NCI-H1105 (cell line): ENCODE measurements around the gene ZFHX3.

Experiments
- DNase-seq: peaks from one replicate; lab custom pipeline; 2025; lab: John Stamatoyannopoulos, UW

Gene ZFHX3

DNA sequence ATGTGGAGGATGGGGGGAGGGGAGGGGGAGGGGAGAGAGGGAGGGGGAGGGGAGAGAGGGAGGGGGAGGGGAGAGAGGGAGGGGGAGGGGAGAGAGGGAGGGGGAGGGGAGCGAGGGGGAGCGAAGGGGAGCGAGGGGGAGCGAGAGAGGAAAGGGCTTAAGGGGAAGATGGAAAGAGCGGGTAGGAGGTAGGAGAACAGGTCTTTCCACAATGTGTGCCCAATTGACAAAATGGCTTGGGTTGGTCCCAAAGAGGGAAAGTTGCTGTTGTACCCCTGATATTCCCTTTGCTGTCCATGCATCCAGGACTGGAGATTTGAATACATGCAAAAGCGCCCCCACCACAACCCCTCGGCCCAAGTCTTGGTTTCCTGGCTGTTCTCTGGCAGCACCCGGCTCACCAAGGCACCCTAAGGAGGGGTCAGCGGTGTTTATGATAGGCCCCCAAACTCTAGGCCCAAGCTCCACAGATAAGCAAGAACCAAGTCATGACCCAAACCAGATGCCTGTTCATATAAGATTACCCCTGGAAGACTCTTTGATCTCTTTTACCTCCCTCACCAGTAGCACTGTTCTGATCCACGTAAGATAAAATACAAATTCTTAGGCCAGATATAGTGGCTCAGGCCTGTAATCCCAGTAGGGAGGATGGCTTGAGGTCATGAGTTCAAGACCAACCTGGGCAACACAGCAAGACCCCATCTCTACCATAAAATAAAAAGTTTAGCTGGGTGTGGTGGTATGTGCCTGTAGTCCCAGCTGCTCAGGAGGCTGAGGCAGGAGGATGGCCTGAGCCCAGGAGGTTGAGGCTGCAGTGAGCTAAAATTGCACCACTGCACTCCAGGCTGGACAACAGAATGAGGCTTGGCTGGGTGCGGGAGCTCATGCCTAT is 119.6 kb downstream of the ZFHX3 start:
- DNase-seq, result no peak

DNA sequence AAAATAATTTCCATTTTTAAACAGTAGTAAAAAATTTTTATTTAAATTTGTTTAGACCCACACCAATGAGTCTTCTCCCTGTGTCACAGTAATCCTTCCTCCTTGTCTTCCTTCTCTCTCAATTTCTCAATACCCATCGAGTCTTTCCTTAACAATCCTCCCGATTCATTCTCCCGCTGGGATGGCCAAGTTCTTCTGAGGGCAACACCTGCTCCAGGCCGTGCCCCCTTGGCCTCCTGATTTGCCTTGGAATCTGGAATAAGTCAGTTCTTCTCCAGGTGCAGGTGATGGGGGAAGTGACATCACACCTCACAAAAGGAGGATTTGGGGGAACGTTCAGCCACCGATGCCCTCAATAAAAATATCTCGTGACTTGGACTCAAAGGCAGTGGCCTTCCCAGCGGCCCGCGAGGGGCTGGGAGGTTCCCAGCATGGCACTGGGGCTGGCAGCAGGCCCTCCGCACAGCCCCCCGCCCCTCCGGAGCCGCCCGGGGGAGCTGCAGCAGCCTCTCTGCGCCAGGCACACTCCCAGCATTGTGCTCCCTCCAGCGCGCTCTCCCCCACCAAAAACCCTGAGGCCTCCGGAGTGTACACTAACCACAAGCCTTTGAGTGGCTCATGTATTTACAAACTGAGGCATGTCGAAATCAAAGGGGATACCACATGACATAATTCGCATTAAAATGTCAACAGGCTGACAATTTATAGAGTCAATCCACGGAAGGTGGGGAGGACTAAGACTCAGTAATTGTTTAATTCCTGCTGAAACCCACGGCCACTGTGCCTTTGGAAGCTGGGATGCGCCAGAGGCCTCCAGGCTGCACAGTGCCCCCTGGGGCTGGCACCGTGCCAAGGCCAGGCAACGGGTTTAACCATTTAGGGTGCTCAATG is 120.5 kb downstream of the ZFHX3 start:
- DNase-seq, result no peak

DNA sequence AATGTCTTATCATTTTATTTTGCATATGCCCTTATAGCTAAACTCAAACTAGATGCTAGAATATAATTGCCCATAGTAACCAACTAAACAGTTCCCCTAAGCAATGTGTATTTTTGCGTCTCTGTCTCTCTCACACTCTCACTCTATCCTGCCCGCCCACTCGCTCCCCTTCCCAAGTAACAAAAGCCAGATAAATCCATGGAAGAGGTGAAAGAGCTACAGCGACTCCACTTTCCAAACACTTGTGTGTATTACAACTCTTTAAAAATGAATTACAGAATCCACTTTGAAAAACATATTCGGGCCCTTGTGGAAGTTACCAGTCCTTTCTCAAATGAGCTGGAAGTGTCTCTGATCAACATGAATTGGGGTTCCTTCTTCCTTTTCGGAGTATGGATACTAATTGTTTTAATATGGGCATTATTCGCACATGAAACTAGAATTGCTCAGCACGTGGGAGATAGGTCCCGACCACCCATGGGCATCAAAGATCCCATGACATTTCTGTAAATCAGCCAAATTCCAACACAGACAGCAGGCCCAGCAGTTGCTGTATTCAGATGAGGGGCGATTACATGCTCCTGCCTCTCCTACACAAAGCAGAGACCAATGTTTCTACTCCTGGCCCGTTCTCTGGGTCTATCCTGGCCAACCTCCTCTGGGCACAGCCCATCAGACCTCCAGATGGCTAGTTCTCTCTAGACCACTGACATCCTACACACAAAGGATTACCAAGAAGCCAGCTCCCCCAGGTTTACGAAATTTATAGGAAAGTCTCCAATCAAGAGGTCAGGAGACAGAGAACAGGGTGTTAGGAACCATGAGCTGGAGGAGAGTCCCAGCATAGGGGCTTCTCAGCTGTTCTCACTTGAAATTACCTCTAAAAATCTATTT is 121.5 kb downstream of the ZFHX3 start:
- DNase-seq, result no peak

DNA sequence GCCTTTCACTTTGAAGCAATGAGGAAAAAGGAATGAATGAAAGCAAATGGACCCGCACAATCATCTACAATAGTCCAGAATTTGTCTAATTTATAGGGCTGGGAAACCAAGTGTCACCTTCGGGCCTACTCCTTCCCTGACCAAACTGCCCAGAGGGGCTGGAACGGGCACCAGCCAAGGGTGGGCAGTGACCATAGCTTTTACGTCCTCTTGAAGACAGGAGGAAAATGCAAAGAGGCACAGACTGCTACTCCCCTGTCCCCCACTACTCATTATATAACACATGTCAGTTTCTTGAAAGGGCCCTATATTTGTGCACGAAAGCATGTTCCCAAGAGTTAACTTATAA is 122.3 kb downstream of the ZFHX3 start:
- no peak for DNase-seq

DNA sequence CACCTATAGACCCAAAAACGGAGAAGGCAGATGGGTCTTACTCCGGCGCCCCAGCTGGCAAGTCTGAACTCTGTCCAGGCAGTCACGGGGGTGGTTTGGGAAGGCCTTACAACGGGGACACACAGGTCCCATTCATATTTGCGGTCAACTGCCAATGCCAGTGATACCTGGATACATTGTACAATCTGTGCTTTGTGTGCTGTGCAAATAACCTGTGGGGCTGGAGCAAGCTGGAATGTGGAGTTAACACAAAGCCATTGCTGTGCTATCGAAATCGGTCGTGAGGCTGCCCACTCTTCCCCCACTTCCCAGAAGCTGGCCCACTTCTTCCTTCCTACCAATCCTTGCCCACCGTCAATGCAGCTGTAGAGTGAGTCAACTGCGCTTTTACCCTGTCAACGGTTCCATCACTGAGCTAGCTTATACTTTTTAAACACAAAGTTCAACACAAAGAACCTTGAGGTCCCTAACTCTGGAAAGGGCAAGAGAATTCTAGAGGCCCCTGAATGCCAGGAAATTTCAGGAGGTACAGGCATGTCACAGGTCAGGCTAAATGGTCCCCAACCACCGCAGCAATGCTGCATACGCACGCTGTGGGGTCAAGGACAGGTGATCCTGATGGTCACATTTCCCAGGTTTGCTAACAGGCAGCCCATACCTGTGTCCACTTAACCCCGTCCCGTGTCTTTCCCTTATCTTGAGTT is 122.8 kb downstream of the ZFHX3 start:
- no peak for DNase-seq

DNA sequence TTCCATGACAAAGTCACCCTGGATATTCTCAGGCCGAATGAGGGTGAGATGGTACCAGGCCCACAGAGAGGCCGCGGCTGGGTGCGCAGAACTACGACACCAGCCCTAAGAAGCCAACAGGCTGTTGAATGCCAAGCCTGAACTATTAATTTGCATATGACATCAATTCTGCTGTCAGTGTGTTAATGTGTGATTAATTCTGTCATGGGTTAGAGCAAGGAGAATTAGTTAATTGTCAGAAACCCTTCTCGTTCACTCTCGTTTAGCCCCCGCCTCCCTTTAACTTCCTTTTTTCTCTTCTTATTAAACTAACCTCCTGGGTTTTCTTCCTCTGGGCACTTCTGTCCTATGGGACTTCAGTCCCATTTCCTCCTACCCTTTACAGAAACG is 123.4 kb downstream of the ZFHX3 start:
- DNase-seq, result no peak

DNA sequence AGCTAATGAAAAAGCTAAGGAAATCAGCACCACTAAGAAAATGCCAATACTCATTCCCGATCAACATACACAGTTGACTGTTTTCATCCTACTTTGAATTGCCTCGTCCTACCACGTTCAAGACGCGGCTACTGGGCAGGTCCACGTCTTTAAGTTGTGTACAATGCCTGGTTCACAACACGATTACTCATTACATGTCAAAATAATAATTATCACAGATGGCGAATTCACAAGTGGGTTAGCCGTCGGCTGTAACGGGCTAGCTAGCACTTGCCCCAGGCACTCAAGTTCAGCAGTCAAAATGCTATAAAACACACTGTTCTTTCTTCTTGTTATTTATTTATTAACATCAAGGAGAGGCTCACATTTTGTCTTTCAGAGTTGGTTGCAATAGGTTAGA is 124.2 kb downstream of the ZFHX3 start:
- DNase-seq, result peak; percentile 44

DNA sequence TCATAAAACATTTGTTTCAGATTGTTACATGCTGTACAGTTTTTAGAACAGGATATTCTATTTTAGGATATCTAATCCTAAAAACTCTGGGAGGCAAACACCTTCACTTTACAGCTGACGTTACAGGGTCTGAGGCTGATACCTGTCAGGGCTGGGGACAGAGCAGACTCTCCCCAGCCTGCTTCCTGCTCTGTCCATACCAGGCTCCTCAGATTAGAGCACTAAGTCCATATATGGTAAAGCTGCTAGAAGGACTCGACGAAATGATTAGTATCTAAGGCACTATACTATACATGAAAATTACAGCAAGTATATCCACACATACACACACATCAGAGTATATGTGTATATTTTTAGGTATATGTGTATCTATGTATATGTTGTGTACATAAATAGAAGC is 125.2 kb downstream of the ZFHX3 start:
- DNase-seq, result no peak

DNA sequence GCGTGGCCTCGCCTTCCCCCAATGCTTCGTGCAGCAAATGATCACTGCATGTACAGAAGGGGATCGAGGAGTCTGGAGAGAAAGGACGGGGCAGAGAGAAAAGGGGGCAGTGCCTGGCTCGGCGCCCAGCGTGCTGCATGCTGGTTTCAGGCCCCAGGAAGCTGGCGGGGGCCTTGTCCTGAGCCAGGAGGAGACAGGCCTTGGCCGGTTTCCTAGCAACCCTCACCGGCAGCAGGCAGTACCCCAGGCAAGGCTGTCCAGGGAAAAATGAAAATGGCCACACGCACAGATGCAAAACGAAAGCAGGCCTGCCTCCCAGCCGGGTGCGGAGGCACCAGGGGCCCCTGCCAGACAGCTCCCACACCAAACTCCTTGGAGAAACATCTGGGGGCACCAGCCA is 126.3 kb downstream of the ZFHX3 start:
- no peak for DNase-seq

DNA sequence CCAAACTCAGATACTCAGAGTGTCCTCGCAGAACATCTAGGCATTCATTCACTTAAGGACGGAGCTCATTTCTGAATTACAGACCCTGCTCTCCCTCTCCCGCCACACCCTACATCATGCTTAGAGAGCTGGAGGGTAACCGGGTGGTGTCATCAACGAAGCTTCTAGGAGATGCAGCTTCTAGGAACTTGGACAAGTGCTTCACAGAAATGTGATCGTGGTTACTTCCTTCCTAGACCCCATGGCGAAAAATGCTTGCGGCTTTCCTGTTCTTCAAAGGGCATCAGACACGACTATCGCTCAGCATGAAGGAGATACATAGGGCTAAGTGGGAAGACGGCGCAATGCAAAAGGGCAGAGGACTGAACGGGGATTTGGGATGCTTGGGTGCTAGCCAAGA is 126.8 kb downstream of the ZFHX3 start:
- DNase-seq, result no peak

DNA sequence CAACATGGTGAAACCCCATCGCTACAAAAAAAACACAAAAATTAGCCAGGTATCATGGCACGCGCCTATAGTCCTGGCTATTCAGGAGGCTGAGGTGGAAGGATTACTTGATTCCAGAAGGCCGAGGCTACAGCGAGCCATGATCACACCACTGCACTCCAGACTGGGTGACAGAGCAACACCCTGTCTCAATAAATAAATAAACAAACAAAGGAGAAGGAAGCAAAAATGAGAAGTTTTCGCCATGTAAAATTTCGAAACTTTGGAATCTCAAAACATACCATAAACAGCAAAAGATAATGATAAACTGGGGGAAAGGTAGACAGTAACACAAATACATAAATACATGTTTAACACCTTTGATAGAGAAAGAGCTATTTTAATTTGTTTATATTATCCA is 130.9 kb downstream of the ZFHX3 start:
- DNase-seq, result no peak

DNA sequence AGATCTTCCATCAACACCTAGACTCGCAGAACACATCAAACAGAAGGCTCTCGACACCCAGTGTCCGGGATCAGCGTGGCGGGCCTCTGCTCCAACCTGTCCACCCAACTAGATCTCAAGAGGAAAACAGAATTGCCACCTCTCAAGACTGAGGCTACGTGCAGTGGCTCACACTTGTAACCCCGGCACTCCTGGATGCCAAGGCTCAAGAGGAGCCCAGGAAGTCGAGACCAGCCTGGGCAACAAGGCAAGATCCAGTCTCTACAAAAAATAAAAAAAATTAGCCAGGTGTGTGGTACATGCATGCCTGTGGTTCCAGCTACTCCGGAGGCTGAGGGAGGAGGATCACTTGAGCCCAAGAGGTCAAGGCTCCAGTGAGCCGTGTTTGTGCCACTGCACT is 132.6 kb downstream of the ZFHX3 start:
- no peak for DNase-seq

DNA sequence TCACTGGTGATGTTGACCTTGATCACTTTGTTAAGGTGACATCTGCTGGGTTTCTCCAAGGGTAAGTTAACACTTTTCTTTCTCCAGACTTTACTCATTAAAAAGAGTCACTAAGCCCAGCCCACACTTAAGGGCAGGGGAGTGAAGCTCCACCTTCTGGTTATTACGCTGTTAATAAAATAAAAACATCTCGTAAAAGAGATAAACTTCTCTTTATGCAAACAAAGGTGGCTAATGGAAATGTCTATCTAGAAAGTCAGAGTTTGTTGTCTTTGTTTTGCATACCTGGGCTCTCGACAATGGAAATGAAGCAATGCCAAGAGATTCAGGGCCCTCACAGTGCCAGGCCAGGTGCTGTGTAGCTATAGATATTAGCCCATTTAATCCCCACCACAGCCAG is 134.4 kb downstream of the ZFHX3 start:
- DNase-seq, result no peak

DNA sequence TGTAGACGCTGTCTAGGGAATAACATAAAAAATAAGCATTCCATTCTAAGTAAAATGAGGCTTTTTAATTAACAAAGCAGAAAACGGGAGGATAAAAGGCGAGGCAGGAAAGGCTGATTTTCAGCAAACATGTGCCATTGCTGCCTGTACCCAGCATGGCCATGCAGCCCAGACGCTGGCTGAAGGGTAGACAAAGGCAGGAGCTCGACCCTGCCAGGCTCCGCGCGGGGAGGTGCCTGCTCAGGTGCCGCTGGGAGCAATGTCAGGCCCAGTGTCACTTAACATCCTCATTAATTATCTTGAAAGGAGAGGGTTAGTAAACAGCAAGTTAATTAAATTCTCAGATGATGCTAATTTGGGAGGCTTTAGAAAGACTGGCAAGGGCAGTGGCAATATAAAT is 136.0 kb downstream of the ZFHX3 start:
- no peak for DNase-seq

DNA sequence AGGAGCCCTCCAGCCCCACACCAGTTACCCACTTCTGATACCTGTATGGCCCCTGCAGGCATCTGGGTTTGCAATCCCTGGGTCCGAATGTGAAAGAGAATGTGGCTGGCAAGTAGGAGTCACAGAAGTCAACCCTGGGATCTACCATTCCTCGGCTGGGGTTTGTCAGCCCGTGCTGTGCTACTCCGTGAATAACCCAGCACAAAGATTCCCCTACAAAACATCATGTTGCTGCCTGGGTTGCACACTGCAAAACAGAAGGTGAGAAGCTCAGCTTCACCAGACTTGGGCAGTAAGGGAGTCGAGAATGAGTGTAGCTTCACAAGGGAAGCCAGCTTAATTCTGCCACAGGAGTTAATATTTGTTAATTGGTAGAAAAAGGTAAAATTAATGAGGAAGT is 137.1 kb downstream of the ZFHX3 start:
- no peak for DNase-seq

DNA sequence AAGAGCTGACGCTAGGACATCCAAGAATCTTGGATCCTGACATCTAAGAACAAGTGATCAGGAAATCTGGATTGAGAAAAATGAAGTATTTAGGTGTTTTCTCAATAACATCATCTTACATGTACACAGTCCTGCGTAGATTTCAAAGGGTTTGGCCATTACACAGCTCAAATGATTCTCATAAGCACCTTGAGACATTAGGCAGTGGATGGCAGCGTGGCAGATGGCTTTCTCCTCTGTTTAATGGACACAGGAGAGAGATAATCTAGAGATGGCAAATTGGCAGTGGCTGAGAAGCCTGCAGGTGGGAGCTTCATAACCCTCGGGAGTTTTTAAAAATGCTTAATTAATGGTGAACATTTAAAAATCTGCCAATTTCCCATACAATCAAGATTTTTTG is 137.5 kb downstream of the ZFHX3 start:
- no peak for DNase-seq

DNA sequence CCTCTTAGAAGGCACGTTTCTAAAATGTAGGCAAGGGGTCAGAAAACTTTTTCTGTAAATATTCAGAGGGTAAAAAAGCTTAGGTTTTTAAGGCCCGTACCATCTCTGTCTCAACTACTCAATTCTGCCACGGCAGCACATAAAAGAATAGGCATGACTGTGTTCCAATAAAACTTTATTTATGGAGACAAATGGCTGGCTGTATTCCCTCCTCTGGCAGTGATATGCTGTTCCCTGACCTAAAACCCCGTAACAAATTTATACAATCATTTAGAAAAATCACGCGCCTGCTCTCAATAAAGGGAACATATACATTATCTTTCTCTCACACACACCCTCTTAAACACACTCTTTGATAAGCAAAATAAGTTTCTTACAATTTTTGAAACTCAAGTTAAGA is 138.7 kb downstream of the ZFHX3 start:
- no peak for DNase-seq

DNA sequence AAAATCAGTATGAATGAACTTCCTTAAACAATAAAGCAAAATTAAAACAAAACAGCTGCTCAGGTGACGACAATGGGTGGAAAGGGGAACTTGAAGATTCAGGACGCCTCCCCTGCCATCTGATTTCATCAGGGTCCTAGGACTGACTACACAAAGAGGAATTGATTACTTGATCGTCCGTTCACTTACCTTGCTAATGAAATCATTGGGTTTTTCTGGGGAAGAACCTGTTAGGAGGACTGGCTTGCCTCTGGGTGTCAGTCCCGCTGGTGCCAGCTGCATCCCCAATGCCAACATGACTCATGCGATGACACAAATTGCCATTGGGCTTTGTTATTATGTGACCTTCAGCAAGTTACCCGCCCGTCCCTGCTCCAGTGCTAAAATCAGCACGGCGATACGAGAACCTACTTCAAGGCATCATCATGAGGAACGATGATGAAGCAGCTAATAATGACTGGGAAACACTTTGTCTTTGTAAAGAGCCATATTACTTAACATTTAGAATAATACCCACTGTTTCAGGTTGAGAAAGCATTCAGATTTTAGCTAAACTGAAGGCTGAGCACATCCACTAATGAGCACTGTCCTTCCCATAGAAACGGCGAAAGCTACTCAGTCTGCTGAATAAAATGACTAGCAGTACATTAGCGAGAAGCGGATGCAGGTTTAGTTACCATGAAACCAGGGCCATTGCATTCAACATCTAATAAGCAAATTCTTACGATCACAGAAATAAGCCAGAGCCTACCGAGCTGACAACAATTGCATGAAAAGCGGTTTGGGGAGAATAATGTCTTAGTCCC is 139.4 kb downstream of the ZFHX3 start:
- no peak for DNase-seq

DNA sequence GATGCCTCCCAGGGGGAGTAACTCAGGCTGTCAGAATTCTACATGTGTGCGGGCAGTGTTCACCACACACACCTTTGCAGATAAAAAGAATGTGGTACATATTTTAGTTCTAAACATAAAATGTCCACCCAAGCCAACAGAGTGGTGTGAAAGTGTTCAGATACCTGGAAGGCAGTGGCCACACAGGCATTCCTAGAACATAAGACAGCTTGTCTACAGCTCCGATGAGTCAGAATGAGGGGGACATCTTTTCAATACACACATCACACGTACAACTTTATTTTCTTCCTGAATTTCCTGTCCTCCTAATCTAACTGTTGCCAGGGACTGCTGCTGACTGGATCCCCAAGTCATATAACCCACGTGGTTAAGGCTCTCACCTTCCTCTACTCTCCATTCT is 142.3 kb downstream of the ZFHX3 start:
- DNase-seq, result no peak

DNA sequence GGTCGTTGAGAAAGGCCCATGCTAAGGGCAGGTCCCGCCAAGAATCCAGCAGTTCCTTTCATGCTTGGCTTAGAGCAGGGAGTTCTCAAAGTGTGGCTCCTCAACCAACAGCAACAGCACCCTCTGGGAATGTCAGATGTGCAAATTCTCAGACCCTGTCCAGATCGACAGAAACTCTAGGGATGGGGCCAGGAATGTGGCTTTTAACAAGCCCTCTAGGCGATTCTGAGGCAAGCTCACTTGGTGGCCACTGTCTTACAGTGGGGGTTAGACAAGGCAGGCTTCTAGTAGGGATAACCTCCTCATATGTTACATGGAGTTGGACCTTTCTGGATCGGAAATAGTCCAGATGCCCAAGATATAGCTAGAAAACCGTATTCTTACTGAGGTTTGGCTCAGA is 144.8 kb downstream of the ZFHX3 start:
- DNase-seq, result no peak

DNA sequence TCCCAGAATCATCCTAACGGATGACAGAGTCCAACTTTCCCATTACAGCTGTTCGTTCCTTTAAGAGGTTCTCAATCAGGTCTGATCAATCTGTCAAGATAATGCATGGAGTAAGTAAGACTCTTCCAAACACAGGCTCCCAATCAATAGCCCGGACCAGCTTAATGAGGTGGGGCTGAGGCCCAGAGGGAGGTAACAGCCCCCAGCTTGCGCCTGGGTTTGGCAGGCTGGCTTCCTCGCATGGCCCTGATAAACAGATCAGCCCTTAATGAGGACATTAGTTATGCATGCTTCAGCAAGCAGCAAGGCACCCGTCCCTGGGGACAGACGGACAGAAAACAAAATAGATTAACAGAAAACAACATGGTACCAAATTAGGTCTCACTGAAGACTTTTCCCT is 145.7 kb downstream of the ZFHX3 start:
- DNase-seq, result no peak
